Calu3 (cell line): ENCODE results near the gene UBXN11. TPM values are rescaled to one million over a fixed set of nuclear protein-coding genes. Genes with fewer than 3 reads are reported as not detected.
"Not testable (repeated sequence)": the region's sequence is repeated elsewhere in the genome, so short reads cannot be mapped to it uniquely, and the experiment has no call there.

Source experiments
- BruUV-seq: library from RNA; stranded (reverse); fragments of 400-500 nt; replicated peaks from 2 replicates; lab custom pipeline; 2021; lab: Mats Ljungman, UMichigan
- CTCF ChIA-PET: fragments of 300-600 bp; sonication (Branson Sonifier 250); formaldehyde crosslinking; loops from one replicate; lab custom pipeline; 2022; ENCODE audit warnings: antibody characterized with exemption; lab: Charles Lee
- DNase-seq: peaks from one replicate; pipeline ENCODE4 v3.0.0; 2022
- H3K27ac Mint-ChIP-seq: one replicate; pipeline ENCODE4 v1.8.0; 2022; ENCODE audit warnings: mixed read lengths; ENCODE audit not compliant: unreplicated experiment
- H3K27me3 Mint-ChIP-seq: one replicate; pipeline ENCODE4 v1.8.0; 2022; ENCODE audit warnings: mixed read lengths; ENCODE audit not compliant: unreplicated experiment
- H3K36me3 Mint-ChIP-seq: one replicate; pipeline ENCODE4 v1.8.0; 2022; ENCODE audit warnings: mild to moderate bottlenecking, moderate library complexity, mixed read lengths; ENCODE audit not compliant: insufficient read depth, unreplicated experiment
- H3K4me1 Mint-ChIP-seq: one replicate; pipeline ENCODE4 v1.8.0; 2022; ENCODE audit warnings: mild to moderate bottlenecking, low read depth, mixed read lengths; ENCODE audit not compliant: unreplicated experiment
- H3K4me3 Mint-ChIP-seq: one replicate; pipeline ENCODE4 v1.8.0; 2022; ENCODE audit warnings: mild to moderate bottlenecking, low read depth, moderate library complexity, mixed read lengths; ENCODE audit not compliant: unreplicated experiment
- H3K9me3 Mint-ChIP-seq: one replicate; pipeline ENCODE4 v1.8.0; 2022; ENCODE audit warnings: low read depth, mixed read lengths; ENCODE audit not compliant: unreplicated experiment
- intact Hi-C: fragments of 100-400 bp; cut with micrococcal nuclease; formaldehyde crosslinking; loops from one replicate; pipeline ENCODE4 v1.10.0; 2022; ENCODE audit not compliant: unreplicated experiment
- total RNA-seq: library from RNA; stranded (reverse); gene quantifications from 2 replicates; pipeline ENCODE4 v1.2.3, GENCODE V29; 2022
- TF ChIP-seq, protein P1 (sequence below): fragments of 200-600 bp; IDR thresholded peaks from one replicate; pipeline ENCODE4 v1.8.0; 2022; ENCODE audit warnings: antibody characterized with exemption; ENCODE audit not compliant: unreplicated experiment

The UBXN11 gene
- total RNA-seq, 1 experiment from 2014 or later, result 24.0 TPM

DNA sequence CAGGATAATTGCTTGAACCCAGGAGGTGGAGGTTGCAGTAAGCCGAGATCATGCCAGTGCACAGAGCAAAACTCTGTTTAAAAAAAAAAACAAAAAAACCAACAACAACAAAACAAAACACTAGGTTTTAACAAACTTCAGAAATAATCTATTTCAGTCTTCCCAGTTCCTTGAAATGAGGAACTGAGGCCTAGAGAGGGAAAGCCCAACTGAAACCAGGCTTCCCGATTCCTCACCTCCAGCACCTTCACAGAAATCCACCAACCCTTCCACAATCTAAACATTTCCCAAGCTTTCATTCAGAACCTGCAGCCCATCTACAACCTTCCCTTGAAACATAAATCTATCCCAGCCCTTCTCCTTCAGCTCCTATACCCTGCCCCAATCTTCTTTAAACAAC lies 10.7 kb upstream of the UBXN11 start:
- BruUV-seq, result no TSS peak
- DNase-seq, result no peak
- CTCF ChIA-PET, result interaction anchor here (0.6 kb wide), 1 partner anchor 282 kb away, joined by 3 read pairs; no protein-coding TSS in a partner anchor
- TF ChIP-seq, protein P1, sequence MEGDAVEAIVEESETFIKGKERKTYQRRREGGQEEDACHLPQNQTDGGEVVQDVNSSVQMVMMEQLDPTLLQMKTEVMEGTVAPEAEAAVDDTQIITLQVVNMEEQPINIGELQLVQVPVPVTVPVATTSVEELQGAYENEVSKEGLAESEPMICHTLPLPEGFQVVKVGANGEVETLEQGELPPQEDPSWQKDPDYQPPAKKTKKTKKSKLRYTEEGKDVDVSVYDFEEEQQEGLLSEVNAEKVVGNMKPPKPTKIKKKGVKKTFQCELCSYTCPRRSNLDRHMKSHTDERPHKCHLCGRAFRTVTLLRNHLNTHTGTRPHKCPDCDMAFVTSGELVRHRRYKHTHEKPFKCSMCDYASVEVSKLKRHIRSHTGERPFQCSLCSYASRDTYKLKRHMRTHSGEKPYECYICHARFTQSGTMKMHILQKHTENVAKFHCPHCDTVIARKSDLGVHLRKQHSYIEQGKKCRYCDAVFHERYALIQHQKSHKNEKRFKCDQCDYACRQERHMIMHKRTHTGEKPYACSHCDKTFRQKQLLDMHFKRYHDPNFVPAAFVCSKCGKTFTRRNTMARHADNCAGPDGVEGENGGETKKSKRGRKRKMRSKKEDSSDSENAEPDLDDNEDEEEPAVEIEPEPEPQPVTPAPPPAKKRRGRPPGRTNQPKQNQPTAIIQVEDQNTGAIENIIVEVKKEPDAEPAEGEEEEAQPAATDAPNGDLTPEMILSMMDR, result no peak
- no peaks in the 10 kb centered on the region for H3K9me3 Mint-ChIP-seq
- no peak overlapping the region for H3K4me3 Mint-ChIP-seq
- no peaks in the 10 kb centered on the region for H3K36me3 Mint-ChIP-seq
- H3K27ac Mint-ChIP-seq, result no peak overlapping the region
- peaks cover 28% of the 10 kb centered on the region for H3K27me3 Mint-ChIP-seq
- intact Hi-C loops, result no loop called here
- peaks cover 8% of the 10 kb centered on the region for H3K4me1 Mint-ChIP-seq

GRCh38 chr1:26315874-26316850 lies 9.7 kb upstream of the UBXN11 start:
- H3K27ac Mint-ChIP-seq, result no peak overlapping the region

DNA sequence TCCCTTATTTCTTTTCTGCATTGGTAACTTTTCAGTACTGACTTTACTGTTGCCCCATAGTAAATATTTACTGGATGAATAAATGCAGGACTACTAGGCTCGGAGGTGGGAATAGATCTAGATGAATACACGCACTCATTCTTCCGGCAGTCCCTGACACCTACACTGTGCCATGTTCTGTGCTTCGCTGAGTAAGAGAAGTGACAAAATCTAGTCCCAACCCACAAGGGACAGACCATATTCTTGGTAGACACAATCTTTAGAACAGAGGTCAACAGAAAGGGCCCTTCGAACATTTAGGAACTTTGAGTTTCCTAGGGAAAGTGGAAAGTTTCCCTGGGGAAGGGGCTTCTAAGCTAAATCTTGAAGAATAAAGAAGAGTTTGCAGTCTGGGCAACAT lies 8.1 kb upstream of the UBXN11 start:
- BruUV-seq, result no TSS peak
- TF ChIP-seq, protein P1, result no peak
- no peaks in the 10 kb centered on the region for H3K9me3 Mint-ChIP-seq
- no peaks in the 10 kb centered on the region for H3K4me1 Mint-ChIP-seq
- peaks cover 28% of the 10 kb centered on the region for H3K27me3 Mint-ChIP-seq
- intact Hi-C loops, result no loop called here
- CTCF ChIA-PET, result no interaction called here
- no peak for DNase-seq
- H3K27ac Mint-ChIP-seq, result no peak overlapping the region
- H3K4me3 Mint-ChIP-seq, result no peak overlapping the region
- no peaks in the 10 kb centered on the region for H3K36me3 Mint-ChIP-seq

More at GRCh38 chr1:26315874-26316850, 9.7 kb upstream of the UBXN11 start:
- Mint-ChIP-seq H3K27me3 (peaks cover 28% of the 10 kb centered on the region), H3K9me3 (no peaks in the 10 kb centered on the region), H3K4me1 (peaks cover 2% of the 10 kb centered on the region), H3K4me3 (no peak overlapping the region), H3K36me3 (no peaks in the 10 kb centered on the region)
- DNase-seq, result no peak
- TF ChIP-seq, protein P1, result no peak
- intact Hi-C loops, result no loop called here
- BruUV-seq, result no TSS peak
- CTCF ChIA-PET, result interaction anchor here (0.6 kb wide), 2 partner anchors 36 to 281 kb away, joined by 3 to 4 read pairs; partner anchors contain the start of gene SH3BGRL3

DNA sequence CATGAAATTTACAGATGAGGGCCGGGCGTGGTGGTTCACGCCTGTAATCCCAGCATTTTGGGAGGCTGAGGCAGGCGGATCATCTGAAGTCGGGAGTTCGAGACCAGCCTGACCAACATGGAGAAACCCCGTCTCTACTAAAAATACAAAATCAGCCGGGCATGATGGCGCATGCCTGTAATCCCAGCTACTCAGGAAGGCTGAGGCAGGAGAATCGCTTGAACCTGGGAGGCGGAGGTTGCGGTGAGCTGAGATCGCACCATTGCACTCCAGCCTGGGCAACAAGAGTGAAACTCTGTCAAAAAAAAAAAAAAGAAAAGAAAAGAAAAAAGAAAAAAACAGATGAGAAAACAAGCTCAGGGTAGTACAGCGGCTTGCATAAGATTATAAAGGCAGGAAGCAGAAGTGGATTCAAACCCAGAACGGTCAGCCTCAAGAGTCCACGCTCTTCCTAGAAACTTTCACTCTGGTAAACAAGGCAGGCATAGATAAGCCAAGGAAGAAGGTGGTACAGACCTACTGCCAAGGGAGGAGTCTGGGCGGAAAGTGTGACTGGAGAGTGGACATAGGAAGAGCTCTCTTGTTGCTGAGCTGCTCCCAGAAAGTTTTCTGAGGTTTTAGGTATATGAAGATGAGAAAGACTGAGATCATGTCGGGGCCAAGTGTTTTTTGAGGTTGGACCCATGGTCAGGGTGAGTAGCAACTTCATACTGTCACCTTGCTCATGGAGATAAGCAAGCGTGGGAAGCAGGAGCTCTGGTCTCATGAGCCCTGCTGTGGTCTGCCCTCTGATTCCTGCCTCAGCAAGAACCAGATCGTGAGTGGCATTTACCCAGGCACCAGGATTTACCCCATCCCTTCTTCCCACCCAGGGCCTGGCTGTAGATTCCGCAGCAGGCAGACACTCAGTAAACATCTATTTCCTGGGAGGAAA lies 1.8 kb upstream of the UBXN11 start:
- DNase-seq, H3K27me3 Mint-ChIP-seq, H3K36me3 Mint-ChIP-seq, H3K27ac Mint-ChIP-seq, H3K4me3 Mint-ChIP-seq, intact Hi-C loops, BruUV-seq, H3K9me3 Mint-ChIP-seq: not testable (repeated sequence)
- CTCF ChIA-PET, result interaction anchor here (0.6 kb wide), 2 partner anchors 16 to 131 kb away, joined by 3 read pairs; partner anchors contain the start of gene CNKSR1
- peaks cover 15% of the 10 kb centered on the region for H3K4me1 Mint-ChIP-seq
